ENCODE data around the gene KLHL35.

The KLHL35 gene

GRCh38 chr11:75440960-75441803 lies 8.2 kb upstream of the KLHL35 start:
- DNase-seq = no peak

GRCh38 chr11:75439495-75440120 lies 6.6 kb upstream of the KLHL35 start:
- DNase-seq = no peak

GRCh38 chr11:75439026-75439425 lies 6.0 kb upstream of the KLHL35 start:
- no peak for DNase-seq

GRCh38 chr11:75437966-75438659 lies 5.1 kb upstream of the KLHL35 start:
- no peak for DNase-seq

DNA sequence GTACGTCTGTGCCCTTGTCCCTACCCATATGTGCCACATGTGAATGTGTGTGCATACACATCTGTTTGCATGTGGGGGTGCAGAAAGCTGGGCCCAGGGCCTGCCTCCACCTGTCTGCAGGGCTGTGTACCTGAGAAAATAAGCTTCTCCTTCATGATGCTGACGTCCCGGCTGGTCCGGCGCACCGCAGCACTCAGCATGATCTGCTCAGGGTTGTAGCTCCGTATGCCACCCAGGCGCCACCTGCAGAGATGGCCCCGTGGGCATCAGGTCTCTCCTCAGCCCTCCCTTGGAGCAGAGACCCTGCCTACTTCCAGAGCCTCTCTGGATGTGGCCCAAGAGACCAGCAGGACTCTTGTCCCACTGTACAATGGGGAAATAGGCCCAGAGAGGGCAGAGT lies 3.8 kb upstream of the KLHL35 start:
- no peak for DNase-seq

- no peak for DNase-seq
Observed at GRCh38 chr11:75435571-75435925, 2.5 kb upstream of the KLHL35 start.

GRCh38 chr11:75434886-75435570 lies 2.0 kb upstream of the KLHL35 start:
- DNase-seq = no peak

DNA sequence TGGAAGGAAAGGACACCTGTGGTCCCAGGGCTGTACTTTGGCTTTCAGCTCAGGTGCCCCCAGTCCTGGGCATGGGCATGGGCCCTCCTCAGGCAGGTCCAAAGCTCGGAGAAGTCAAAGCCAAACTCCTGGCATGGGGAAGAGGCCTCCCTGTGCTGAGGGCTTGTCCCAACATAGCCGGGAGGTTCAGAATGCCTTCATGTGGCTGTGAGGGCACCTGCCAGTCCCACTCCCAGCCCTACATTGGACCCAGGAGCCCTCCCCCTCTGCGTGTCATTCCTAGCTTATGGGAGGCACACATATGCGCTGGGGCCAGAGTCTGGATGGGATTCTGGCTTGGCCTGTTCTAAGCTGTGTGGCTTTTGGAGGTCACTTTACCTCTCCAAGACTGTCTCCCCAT lies 1.0 kb upstream of the KLHL35 start:
- DNase-seq = no peak

GRCh38 chr11:75433443-75433842 lies 440 bp upstream of the KLHL35 start:
- no peak for DNase-seq

GRCh38 chr11:75431533-75432525 lies 1.2 kb downstream of the KLHL35 start:
- peak; percentile 56 for DNase-seq

- DNase-seq = peak; percentile 61
Observed at GRCh38 chr11:75430714-75431532, 2.1 kb downstream of the KLHL35 start.

DNA sequence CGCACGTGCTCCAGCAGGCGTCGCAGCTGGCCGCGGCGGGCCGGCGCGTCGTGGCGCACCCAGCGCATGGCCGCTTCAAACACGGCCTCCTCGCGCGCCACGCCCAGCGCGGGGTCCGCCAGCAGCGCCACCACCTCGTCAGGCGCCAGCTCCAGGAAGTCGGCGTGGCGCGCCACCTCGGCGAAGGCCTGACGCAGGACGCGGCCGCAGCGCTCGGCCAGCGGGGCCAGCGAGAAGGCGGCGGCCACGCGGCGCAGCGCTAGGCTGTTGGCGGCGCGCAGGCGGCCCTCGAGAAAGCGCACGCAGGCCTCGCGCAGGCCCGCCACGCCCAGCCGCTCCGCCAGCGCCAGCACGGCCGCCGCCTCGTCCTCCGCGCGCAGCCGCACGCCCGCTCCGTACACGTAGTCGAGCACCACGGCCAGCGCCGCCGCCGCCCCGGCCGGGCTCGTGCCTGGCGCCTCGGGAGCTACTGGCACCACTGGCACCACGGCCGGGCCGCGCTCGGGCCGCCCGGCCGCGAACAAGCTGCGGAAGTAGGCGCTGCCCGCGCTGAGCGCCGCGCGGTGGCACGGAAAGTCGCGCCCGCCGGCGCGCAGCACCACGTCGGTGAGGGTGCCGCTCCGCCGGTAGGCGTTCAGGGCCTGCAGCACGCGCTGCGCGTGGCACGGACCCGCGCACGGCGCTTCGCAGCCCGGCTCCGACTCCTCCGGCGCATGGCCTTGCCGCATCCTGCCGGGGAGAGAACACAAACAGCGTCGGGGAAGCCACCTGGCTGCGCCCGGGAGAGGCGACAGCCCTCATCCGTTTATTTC lies 2.9 kb downstream of the KLHL35 start:
- DNase-seq = peak; percentile 99

DNA sequence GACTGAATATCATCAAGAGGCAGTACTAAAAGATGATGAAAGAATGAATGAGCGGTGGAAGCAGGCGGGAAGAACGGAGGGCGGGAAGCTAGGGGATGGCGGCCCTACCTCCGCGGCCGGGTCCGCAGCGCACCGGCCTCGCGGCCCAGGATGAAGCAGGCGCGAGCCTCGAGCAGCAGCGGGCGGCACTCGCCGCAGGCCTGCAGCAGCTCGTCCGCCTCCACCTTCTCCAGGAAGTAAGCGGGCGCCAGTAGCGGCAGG lies 3.4 kb downstream of the KLHL35 start:
- no peak for DNase-seq

DNA sequence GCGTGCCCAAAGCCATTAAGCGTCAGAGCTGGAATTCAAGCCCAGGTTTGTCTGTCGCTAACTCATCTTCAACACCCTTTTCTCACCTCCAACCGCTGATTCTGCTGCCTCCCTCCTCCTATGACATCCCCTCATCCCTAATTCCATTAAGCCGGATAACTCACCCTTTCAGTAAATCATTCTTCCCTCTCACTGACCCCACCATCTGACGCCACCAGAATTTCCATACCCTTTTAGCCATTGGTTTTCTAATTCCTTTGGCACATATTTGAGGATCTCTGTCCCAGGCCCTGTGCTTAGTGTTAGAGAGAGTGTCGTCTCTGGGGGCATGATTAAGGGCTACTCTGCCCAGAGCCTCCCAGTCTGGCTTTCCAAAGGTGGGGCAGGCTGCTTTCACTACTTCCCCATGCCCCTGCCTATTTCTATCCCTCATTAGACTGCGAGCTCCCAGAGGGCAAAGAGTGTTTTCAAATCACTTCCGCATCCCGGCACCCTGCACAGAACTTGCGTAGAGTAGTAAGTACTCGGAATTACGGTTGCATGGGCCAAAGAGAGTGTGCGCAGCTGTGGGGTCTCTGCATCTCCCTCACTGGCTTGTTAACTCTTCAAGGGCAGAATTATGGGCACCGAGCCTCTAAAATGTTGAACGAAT lies 3.9 kb downstream of the KLHL35 start:
- no peak for DNase-seq

DNA sequence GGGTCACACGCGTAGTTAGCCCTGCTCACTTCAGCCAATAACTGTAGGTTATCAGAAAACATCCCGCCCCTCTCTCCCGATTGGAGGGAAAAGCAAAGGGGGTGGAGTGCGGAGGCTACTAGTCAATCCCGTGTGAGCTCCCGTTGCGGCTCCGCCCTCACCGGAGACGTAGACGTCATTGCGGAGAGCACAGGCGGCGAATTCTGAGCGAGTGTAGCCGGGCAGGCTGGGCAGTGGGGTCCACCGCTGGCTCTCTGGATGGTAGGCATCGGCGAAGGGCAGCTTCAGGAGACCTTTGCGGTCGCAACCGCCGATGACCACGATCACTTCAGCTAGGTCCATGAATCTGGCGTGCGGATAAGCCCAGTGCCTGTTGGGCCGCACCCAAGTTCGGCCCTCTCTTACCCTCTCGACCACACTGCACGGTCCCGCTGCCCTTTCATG lies 4.7 kb downstream of the KLHL35 start:
- DNase-seq = peak; percentile 98

GRCh38 chr11:75427181-75427580 lies 5.8 kb downstream of the KLHL35 start:
- DNase-seq = no peak

DNA sequence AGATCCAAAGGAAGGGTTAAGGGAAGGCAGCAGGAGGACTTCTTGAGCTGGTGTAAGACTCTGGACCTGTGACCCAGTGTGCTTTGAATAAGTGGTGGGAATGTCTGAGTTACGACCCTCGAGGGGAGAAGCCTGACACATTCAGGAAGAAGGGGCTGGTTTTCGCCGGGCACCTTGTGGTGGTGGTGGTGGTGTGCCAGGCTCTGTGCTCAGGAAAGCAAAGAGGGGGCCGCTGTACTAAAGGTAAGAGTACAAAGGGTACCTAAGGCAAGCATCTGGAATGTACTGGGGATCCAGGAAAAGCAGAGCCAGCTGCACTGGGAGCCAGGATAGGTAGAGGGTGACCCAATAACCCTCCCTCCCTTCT lies 6.3 kb downstream of the KLHL35 start:
- DNase-seq = no peak

GRCh38 chr11:75425422-75425821 lies 7.6 kb downstream of the KLHL35 start:
- DNase-seq = peak; percentile 68

DNA sequence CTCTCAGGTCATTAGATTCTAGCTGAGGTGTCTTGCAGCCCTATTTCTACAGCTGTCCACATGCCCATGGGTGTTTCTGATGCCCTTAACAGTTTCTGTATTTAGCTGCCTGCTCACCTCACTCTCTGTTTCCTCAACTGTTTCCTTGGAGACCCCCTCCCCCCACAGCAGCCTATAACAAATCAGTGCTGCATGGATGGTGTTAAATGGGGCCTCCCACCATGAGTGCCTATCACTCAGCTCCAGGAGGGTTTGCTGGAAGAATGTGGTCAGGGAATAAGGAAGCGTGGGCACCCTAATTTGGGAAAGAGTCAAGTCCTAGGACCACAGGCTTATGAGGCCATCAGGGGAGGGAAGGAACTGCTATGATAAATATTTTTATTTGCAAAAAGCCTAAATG lies 8.6 kb downstream of the KLHL35 start:
- peak; percentile 42 for DNase-seq

- DNase-seq = no peak
Observed at GRCh38 chr11:75423721-75424120, 9.3 kb downstream of the KLHL35 start.
